Chondrocyte (in vitro differentiated cells): ENCODE data around the gene CTSK. TPM values are rescaled to one million over a fixed set of nuclear protein-coding genes. Genes with fewer than 3 reads are reported as not detected.

ENCODE experiments used
- DNase-seq: peaks from one replicate; pipeline ENCODE4 v3.0.0; 2021; ENCODE audit warnings: mixed read lengths, low spot score
- H3K27ac Mint-ChIP-seq: one replicate; pipeline ENCODE4 v1.8.0; 2021; ENCODE audit warnings: mild to moderate bottlenecking, moderate library complexity, mixed read lengths; ENCODE audit not compliant: unreplicated experiment
- H3K27me3 Mint-ChIP-seq: 2 replicates; pipeline ENCODE4 v1.8.0; 2021; ENCODE audit warnings: low read depth, mixed read lengths
- H3K36me3 Mint-ChIP-seq: 2 replicates; pipeline ENCODE4 v1.8.0; 2021; ENCODE audit warnings: low read depth, mixed read lengths
- H3K4me1 Mint-ChIP-seq: 2 replicates; pipeline ENCODE4 v1.8.0; 2021; ENCODE audit warnings: low read depth, mild to moderate bottlenecking, mixed read lengths
- H3K4me3 Mint-ChIP-seq: one replicate; pipeline ENCODE4 v1.8.0; 2021; ENCODE audit warnings: mild to moderate bottlenecking, moderate library complexity, mixed read lengths; ENCODE audit not compliant: unreplicated experiment
- H3K9me3 Mint-ChIP-seq: 2 replicates; pipeline ENCODE4 v1.8.0; 2021; ENCODE audit warnings: low read depth, mixed read lengths
- CTCF ChIP-seq: fragments of 200-600 bp; sonication (generic); IDR thresholded peaks from 2 replicates; pipeline ENCODE4 v1.5.0; 2021; ENCODE audit warnings: antibody characterized with exemption, mild to moderate bottlenecking, moderate library complexity
- total RNA-seq: library from RNA; stranded (reverse); gene quantifications from 3 replicates; pipeline ENCODE4 v1.2.1, GENCODE V29; 2021

The CTSK gene
- total RNA-seq, 1 donor from 2014 or later = 4.9 TPM

GRCh38 chr1:150760013-150760412 lies 48.0 kb downstream of the CTSK start:
- TF ChIP-seq CTCF = no peak
- H3K4me1 Mint-ChIP-seq = peaks cover 11% of the 10 kb centered on the region
- no peak for DNase-seq
- peaks cover 4% of the 10 kb centered on the region for H3K36me3 Mint-ChIP-seq
- H3K9me3 Mint-ChIP-seq = peaks cover 5% of the 10 kb centered on the region
- H3K27me3 Mint-ChIP-seq = no peaks in the 10 kb centered on the region
- no peak overlapping the region for H3K4me3 Mint-ChIP-seq
- no peak overlapping the region for H3K27ac Mint-ChIP-seq

GRCh38 chr1:150753416-150753815 lies 54.6 kb downstream of the CTSK start:
- no peak overlapping the region for H3K4me3 Mint-ChIP-seq
- no peak for TF ChIP-seq CTCF
- H3K27ac Mint-ChIP-seq = no peak overlapping the region
- peaks cover 2% of the 10 kb centered on the region for H3K36me3 Mint-ChIP-seq
- no peak for DNase-seq
- no peaks in the 10 kb centered on the region for H3K9me3 Mint-ChIP-seq
- no peaks in the 10 kb centered on the region for H3K27me3 Mint-ChIP-seq
- H3K4me1 Mint-ChIP-seq = no peaks in the 10 kb centered on the region

DNA sequence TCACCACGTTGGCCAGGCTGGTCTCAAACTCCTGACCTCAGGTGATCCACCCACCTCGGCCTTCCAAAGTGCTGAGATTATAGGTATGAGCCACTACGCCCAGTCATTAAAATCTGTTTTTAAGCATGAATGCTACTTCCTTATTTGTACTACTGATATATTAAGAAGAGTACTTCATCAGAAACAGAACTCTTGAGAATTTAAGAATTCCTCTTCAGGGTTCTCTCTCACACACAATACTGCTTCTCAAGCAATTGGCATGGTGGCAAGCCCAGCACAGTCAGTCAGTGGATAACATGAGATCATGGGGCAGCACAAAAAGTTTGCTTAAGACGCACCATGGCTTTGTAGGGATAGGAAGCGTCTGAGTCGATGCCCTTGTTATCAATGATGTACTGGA lies 56.6 kb downstream of the CTSK start:
- Mint-ChIP-seq H3K4me1 (no peaks in the 10 kb centered on the region), H3K9me3 (no peaks in the 10 kb centered on the region), H3K27me3 (no peaks in the 10 kb centered on the region), H3K36me3 (peaks cover 2% of the 10 kb centered on the region), H3K4me3 (no peak overlapping the region), H3K27ac (no peak overlapping the region)
- TF ChIP-seq CTCF = no peak
- no peak for DNase-seq

- no peak for DNase-seq
- Mint-ChIP-seq H3K4me1 (no peaks in the 10 kb centered on the region), H3K27me3 (no peaks in the 10 kb centered on the region), H3K9me3 (no peaks in the 10 kb centered on the region), H3K27ac (no peak overlapping the region), H3K4me3 (no peak overlapping the region), H3K36me3 (peaks cover 2% of the 10 kb centered on the region)
- no peak for TF ChIP-seq CTCF
Measured at GRCh38 chr1:150749720-150750311, 58.2 kb downstream of the CTSK start.

GRCh38 chr1:150748878-150749719 lies 59.0 kb downstream of the CTSK start:
- peaks cover 2% of the 10 kb centered on the region for H3K36me3 Mint-ChIP-seq
- no peaks in the 10 kb centered on the region for H3K9me3 Mint-ChIP-seq
- H3K4me1 Mint-ChIP-seq = no peaks in the 10 kb centered on the region
- no peak for DNase-seq
- no peak for TF ChIP-seq CTCF
- no peak overlapping the region for H3K4me3 Mint-ChIP-seq
- H3K27ac Mint-ChIP-seq = no peak overlapping the region
- no peaks in the 10 kb centered on the region for H3K27me3 Mint-ChIP-seq

Other genes starting within 250 kb of the CTSK start
- 211 to 264 TPM (median 255 TPM) in 3 replicates for gene MCL1, start 228.7 kb downstream of the CTSK start, total RNA-seq
- 85.5 to 125 TPM (median 85.7 TPM) in 3 replicates for gene ENSA, start 178.6 kb downstream of the CTSK start, total RNA-seq
- 17.1 to 23.2 TPM (median 17.7 TPM) in 3 replicates for gene GOLPH3L, start 111.1 kb downstream of the CTSK start, total RNA-seq
- not detected in 3 replicates for gene HORMAD1, start 87.4 kb downstream of the CTSK start, total RNA-seq
- 0.79 to 1.5 TPM (median 1.4 TPM) in 3 replicates for gene CTSS, start 42.5 kb downstream of the CTSK start, total RNA-seq
- 32.6 to 33.3 TPM (median 32.9 TPM) in 3 replicates for gene ARNT, start 68.3 kb upstream of the CTSK start, total RNA-seq
- not detected in 3 replicates for gene CTXND2, start 78.9 kb upstream of the CTSK start, total RNA-seq
- gene SETDB1, start 118.1 kb upstream of the CTSK start, total RNA-seq = 35.0 to 44.1 TPM (median 35.9 TPM) in 3 replicates
- 199 to 223 TPM (median 217 TPM) in 3 replicates for gene CERS2, start 166.6 kb upstream of the CTSK start, total RNA-seq
- gene ANXA9, start 174.0 kb upstream of the CTSK start, total RNA-seq = 0.54 TPM in 1 of 3 replicates, not detected in the others
- 12.5 to 18.2 TPM (median 14.8 TPM) in 3 replicates for gene MINDY1, start 198.6 kb upstream of the CTSK start, total RNA-seq
- 14.1 to 15.4 TPM (median 15.3 TPM) in 3 replicates for gene PRUNE1, start 200.2 kb upstream of the CTSK start, total RNA-seq
- 0.36 to 0.63 TPM (median 0.62 TPM) in 3 replicates for gene BNIPL, start 228.3 kb upstream of the CTSK start, total RNA-seq
- 2.8 to 5.9 TPM (median 3.1 TPM) in 3 replicates for gene C1orf56, start 239.5 kb upstream of the CTSK start, total RNA-seq